ENCODE results near the gene GOLGA8J.
A peak's percentile ranks its signal among the peaks of the same experiment; 100 is the strongest.
"Not testable (repeated sequence)": the region's sequence is repeated elsewhere in the genome, so short reads cannot be mapped to it uniquely, and the experiment has no call there.

The GOLGA8J gene

GRCh38 chr15:30082655-30083054 is at the start of gene GOLGA8J:
GOLGA8J (plus strand) TSS chr15:30082955; CDS start chr15:30083053, 98 bp downstream.
- H3K27me3 ChIP-seq (ENCODE audit: low read depth); DNase-seq (ENCODE audit: low spot score in 2 of 2); in situ Hi-C loops (cut with MboI; ENCODE audit: low sequenced_read_pairs); H3K9me3 ChIP-seq; H3K4me1 ChIP-seq; H3K4me3 ChIP-seq; H3K36me3 ChIP-seq (replicated peaks): not testable (repeated sequence)

DNA sequence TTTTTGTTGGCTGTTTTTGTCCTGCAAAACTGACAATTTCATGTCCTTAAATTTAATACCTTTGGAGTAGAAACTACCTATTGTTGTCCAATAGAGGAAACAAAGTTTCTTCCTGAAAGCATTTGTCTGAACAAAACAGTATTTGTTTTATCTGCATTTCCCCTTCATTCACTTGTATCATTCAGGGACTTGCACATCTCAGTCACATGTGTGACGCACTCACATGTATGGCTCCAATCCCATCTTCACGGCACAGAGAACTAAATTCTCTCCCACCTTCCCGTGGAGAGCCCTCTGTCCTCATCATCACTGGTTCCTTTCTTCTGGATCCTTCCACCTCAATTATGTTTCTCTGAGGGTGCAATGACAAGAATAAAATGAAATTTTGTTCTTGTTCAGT is 49.5 kb upstream of the GOLGA8J start:
- Histone ChIP-seq H3K36me3 (replicated peaks) (no peaks in the 10 kb centered on the region), H3K9me3 (no peaks in the 10 kb centered on the region), H3K4me3 (no peak overlapping the region), H3K27me3 (ENCODE audit: low read depth) (peaks cover 4% of the 10 kb centered on the region; the same call in 1 of the 2 replicates), H3K4me1 (no peaks in the 10 kb centered on the region)
- DNase-seq (ENCODE audit: low spot score in 2 of 2), result no peak
- in situ Hi-C loops (cut with MboI; ENCODE audit: low sequenced_read_pairs), result loop anchor here (25.0 kb wide), 1 partner anchor 371 kb away; no protein-coding TSS in a partner anchor

GRCh38 chr15:30033763-30034162 is 49.0 kb upstream of the GOLGA8J start:
- Histone ChIP-seq H3K4me3 (no peak overlapping the region), H3K27me3 (ENCODE audit: low read depth) (peaks cover 4% of the 10 kb centered on the region; the same call in 1 of the 2 replicates), H3K9me3 (no peaks in the 10 kb centered on the region), H3K4me1 (no peaks in the 10 kb centered on the region), H3K36me3 (replicated peaks) (no peaks in the 10 kb centered on the region)
- DNase-seq (ENCODE audit: low spot score in 2 of 2), result no peak
- in situ Hi-C loops (cut with MboI; ENCODE audit: low sequenced_read_pairs), result loop anchor here (25.0 kb wide), 1 partner anchor 371 kb away; no protein-coding TSS in a partner anchor

GRCh38 chr15:30036036-30036703 is 46.6 kb upstream of the GOLGA8J start:
- H3K9me3 ChIP-seq, result no peaks in the 10 kb centered on the region
- peaks cover 4% of the 10 kb centered on the region; the same call in 1 of the 2 replicates for H3K27me3 ChIP-seq (ENCODE audit: low read depth)
- DNase-seq (ENCODE audit: low spot score in 2 of 2), result no peak
- H3K4me1 ChIP-seq, result no peaks in the 10 kb centered on the region
- no peaks in the 10 kb centered on the region for H3K36me3 ChIP-seq (replicated peaks)
- no peak overlapping the region for H3K4me3 ChIP-seq
- in situ Hi-C loops (cut with MboI; ENCODE audit: low sequenced_read_pairs), result loop anchor here (25.0 kb wide), 1 partner anchor 374 kb away; no protein-coding TSS in a partner anchor

- Histone ChIP-seq H3K4me1 (peaks cover 4% of the 10 kb centered on the region), H3K4me3 (no peak overlapping the region), H3K27me3 (ENCODE audit: low read depth) (peaks cover 4% of the 10 kb centered on the region; the same call in 1 of the 2 replicates), H3K9me3 (no peaks in the 10 kb centered on the region), H3K36me3 (replicated peaks) (no peaks in the 10 kb centered on the region)
- DNase-seq (ENCODE audit: low spot score in 2 of 2), result no peak
- in situ Hi-C loops (cut with MboI; ENCODE audit: low sequenced_read_pairs), result loop anchor here (25.0 kb wide), 1 partner anchor 377 kb away; no protein-coding TSS in a partner anchor
Measured at GRCh38 chr15:30038667-30039523, 43.9 kb upstream of the GOLGA8J start.

DNA sequence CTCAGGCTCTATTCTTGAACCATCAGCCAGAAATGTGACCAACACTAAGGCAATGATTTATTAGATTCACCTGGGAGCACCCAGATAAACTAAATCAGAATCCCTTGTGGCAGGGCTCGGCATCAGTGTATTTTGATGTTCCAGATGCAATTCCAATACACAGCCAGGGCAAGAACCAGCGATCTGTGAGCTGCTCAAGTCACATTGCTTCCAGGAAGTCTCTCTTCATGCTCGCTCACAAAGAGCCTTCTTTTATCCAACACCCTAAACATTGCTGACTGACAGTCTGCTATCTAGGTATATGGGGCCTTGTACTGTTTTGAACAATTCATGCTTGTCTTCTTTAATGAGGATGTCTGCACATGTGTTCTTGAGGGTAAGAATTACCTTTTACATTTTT is 40.9 kb upstream of the GOLGA8J start:
- H3K4me3 ChIP-seq, result no peak overlapping the region
- H3K9me3 ChIP-seq, result no peaks in the 10 kb centered on the region
- in situ Hi-C loops (cut with MboI; ENCODE audit: low sequenced_read_pairs), result loop anchor here (25.0 kb wide), 1 partner anchor 380 kb away; no protein-coding TSS in a partner anchor
- H3K36me3 ChIP-seq (replicated peaks), result no peaks in the 10 kb centered on the region
- DNase-seq (ENCODE audit: low spot score in 2 of 2), result no peak
- peaks cover 4% of the 10 kb centered on the region for H3K4me1 ChIP-seq
- no peaks in the 10 kb centered on the region for H3K27me3 ChIP-seq (ENCODE audit: low read depth)

GRCh38 chr15:30042556-30042955 is 40.2 kb upstream of the GOLGA8J start:
- H3K4me1 ChIP-seq, result peaks cover 4% of the 10 kb centered on the region
- H3K9me3 ChIP-seq, result no peaks in the 10 kb centered on the region
- in situ Hi-C loops (cut with MboI; ENCODE audit: low sequenced_read_pairs), result loop anchor here (25.0 kb wide), 1 partner anchor 380 kb away; no protein-coding TSS in a partner anchor
- no peak overlapping the region for H3K4me3 ChIP-seq
- DNase-seq (ENCODE audit: low spot score in 2 of 2), result no peak
- no peaks in the 10 kb centered on the region for H3K27me3 ChIP-seq (ENCODE audit: low read depth)
- no peaks in the 10 kb centered on the region for H3K36me3 ChIP-seq (replicated peaks)

DNA sequence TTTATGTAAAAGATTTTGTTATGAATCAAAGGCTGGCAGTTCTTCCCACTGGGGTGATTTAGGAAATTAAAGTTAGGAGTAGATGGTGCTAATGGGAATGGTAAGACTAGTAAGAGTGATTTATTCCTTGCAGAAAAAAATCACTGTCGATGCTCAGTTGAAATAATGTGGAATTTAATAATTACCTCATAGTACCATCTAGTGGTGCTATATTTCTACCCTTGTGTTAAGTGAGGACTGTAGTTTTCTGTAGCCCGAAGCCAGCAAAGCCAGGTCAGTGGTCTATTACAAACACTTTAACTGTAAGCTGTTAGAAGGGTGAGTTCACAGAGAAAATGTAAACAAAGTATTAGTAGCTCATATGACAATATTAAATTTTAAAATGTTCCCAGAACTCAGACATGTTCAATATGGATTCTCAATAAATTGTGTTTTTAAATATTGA is 39.5 kb upstream of the GOLGA8J start:
- in situ Hi-C loops (cut with MboI; ENCODE audit: low sequenced_read_pairs), result loop anchor here (25.0 kb wide), 1 partner anchor 381 kb away; no protein-coding TSS in a partner anchor
- Histone ChIP-seq H3K4me3 (no peak overlapping the region), H3K27me3 (ENCODE audit: low read depth) (no peaks in the 10 kb centered on the region), H3K4me1 (peaks cover 4% of the 10 kb centered on the region), H3K9me3 (no peaks in the 10 kb centered on the region), H3K36me3 (replicated peaks) (no peaks in the 10 kb centered on the region)
- DNase-seq (ENCODE audit: low spot score in 2 of 2), result peak in 1 of 2 experiments; percentile 2

GRCh38 chr15:30044377-30044776 is 38.4 kb upstream of the GOLGA8J start:
- H3K36me3 ChIP-seq (replicated peaks), result no peaks in the 10 kb centered on the region
- no peak for DNase-seq (ENCODE audit: low spot score in 2 of 2)
- peaks cover 4% of the 10 kb centered on the region for H3K4me1 ChIP-seq
- H3K9me3 ChIP-seq, result no peaks in the 10 kb centered on the region
- in situ Hi-C loops (cut with MboI; ENCODE audit: low sequenced_read_pairs), result loop anchor here (25.0 kb wide), 1 partner anchor 382 kb away; no protein-coding TSS in a partner anchor
- H3K4me3 ChIP-seq, result no peak overlapping the region
- H3K27me3 ChIP-seq (ENCODE audit: low read depth), result 0 out of 2 replicates have a peak, but pooled peaks cover 3% of the 10 kb centered on the region

DNA sequence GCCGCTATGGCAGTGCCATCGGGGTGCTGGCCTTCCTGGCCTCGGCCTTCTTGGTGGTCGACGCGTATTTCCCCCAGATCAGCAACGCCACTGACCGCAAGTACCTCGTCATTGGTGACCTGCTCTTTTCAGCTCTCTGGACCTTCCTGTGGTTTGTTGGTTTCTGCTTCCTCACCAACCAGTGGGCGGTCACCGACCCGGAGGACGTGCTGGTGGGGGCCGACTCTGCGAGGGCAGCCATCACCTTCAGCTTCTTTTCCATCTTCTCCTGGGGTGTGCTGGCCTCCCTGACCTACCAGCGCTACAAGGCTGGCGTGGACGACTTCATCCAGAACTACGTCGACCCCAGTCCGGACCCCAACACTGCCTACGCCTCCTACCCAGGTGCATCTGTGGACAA is 37.9 kb upstream of the GOLGA8J start:
- in situ Hi-C loops (cut with MboI; ENCODE audit: low sequenced_read_pairs), result loop anchor here (25.0 kb wide), 1 partner anchor 383 kb away; no protein-coding TSS in a partner anchor
- H3K4me3 ChIP-seq; H3K4me1 ChIP-seq; H3K27me3 ChIP-seq (ENCODE audit: low read depth); H3K9me3 ChIP-seq; DNase-seq (ENCODE audit: low spot score in 2 of 2); H3K36me3 ChIP-seq (replicated peaks): not testable (repeated sequence)

GRCh38 chr15:30045248-30046041 is 37.3 kb upstream of the GOLGA8J start:
- not testable (repeated sequence) for H3K4me3 ChIP-seq; DNase-seq (ENCODE audit: low spot score in 2 of 2); H3K9me3 ChIP-seq; H3K27me3 ChIP-seq (ENCODE audit: low read depth); H3K4me1 ChIP-seq; H3K36me3 ChIP-seq (replicated peaks)
- in situ Hi-C loops (cut with MboI; ENCODE audit: low sequenced_read_pairs), result loop anchor here (25.0 kb wide), 1 partner anchor 383 kb away; no protein-coding TSS in a partner anchor

DNA sequence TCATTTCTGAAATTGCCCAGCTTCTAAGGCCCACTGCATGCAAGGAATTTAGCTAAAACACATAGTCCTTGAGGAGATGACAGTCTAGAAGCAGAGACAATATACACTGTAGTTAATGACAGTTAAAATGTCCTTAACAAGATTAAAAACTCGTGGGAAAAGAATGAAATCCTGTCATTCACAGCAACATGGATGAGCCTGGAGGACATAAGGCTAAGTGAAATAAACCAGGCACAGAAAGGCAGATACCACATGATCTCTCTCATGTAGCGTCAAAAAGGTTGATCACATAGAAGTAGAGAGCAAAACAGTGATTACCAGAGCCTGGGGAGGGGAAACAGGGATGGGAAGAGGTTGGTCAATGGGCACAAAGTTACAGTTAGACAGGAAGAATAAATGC is 36.3 kb upstream of the GOLGA8J start:
- H3K4me3 ChIP-seq, result no peak overlapping the region
- no peaks in the 10 kb centered on the region for H3K9me3 ChIP-seq
- peaks cover 4% of the 10 kb centered on the region for H3K4me1 ChIP-seq
- no peak for DNase-seq (ENCODE audit: low spot score in 2 of 2)
- peaks cover 9% of the 10 kb centered on the region for H3K27me3 ChIP-seq (ENCODE audit: low read depth)
- no peaks in the 10 kb centered on the region for H3K36me3 ChIP-seq (replicated peaks)
- in situ Hi-C loops (cut with MboI; ENCODE audit: low sequenced_read_pairs), result loop anchor here (25.0 kb wide), 1 partner anchor 384 kb away; no protein-coding TSS in a partner anchor

DNA sequence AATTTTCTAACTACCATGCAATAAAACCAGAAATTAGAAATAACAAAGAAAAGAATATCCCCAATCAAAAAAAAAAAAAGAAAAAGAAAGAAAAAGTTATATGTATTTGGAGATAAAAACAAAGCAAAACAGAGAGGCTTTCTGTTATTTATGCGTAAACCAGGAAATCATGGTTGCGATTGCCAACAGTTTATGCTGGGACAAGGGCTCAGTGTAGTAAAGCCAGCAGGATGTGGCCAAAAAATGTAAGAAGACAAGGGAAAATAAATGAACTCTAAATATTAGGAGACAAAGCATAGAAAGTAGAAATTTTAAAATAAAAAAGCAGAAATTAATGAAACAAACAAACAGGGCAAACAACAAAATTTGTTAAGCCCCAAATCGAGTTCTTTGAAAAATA is 27.2 kb upstream of the GOLGA8J start:
- DNase-seq (ENCODE audit: low spot score in 2 of 2), result no peak
- Histone ChIP-seq H3K27me3 (ENCODE audit: low read depth) (peaks cover 8% of the 10 kb centered on the region), H3K9me3 (no peaks in the 10 kb centered on the region), H3K4me1 (no peaks in the 10 kb centered on the region), H3K36me3 (replicated peaks) (no peaks in the 10 kb centered on the region), H3K4me3 (no peak overlapping the region)
- in situ Hi-C loops (cut with MboI; ENCODE audit: low sequenced_read_pairs), result no loop called here

Data from HAP-1 (cell line).